Right kidney (tissue), 1 donor: ENCODE measurements around the gene AHSA1.

ENCODE experiments used
- DNase-seq: peaks from one replicate; pipeline ENCODE4 v3.0.0-alpha.2; 2016

AHSA1 gene

DNA sequence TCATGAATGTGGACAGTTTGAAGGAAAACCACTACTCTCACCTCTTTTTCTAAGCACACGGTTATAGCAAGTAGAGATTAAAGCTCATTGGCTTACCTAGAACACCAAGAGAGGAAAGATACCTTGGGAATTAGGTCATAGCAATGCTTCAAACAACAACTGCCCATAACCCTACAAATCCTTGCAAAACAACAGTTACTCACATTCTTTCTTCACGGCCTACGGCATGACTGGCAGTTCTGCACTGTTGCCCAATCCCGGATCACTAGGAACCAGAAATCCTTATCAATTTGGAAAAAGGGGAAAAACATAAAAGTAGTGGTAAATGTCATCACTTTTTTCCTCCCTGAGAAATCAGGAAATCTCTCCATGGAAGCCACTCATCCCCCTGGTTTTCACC is 50.4 kb downstream of the AHSA1 start:
- no peak for DNase-seq

DNA sequence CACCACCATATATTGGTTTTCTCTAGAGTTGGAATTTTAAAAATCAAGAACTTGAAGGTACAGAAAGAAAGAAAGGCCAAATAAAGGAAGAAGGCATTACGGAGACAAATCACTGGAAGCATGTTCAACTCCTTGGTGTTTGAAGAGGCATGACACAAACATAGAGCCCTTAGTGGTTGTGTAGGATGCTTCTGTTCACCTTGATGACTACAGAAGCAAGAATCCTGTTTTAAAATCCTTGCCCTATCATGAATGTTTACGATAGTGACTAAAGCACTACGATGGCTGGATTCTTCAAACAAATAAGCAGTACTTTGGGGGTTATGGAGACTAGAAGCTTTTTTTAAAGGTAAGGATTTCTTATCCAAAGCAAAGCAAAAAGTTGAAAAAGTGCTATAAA is 51.0 kb downstream of the AHSA1 start:
- no peak for DNase-seq

DNA sequence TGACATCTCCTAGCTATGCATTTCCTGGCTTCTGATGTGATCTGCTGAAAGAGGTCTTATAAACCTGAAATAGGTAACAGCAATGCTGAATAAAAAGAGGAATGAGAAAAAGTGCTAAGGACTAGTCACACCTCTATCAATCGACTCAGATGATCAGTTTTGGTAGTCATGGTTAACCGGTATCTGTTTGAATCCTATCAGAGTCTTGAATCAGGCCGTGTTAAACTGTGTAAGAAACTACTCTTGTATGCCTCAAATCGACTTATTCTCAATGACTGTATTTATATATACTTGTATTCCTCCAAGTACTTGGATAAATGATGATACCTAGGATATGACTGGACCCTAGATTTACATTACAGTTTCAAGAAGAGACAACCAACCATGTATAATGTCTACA is 51.5 kb downstream of the AHSA1 start:
- no peak for DNase-seq

DNA sequence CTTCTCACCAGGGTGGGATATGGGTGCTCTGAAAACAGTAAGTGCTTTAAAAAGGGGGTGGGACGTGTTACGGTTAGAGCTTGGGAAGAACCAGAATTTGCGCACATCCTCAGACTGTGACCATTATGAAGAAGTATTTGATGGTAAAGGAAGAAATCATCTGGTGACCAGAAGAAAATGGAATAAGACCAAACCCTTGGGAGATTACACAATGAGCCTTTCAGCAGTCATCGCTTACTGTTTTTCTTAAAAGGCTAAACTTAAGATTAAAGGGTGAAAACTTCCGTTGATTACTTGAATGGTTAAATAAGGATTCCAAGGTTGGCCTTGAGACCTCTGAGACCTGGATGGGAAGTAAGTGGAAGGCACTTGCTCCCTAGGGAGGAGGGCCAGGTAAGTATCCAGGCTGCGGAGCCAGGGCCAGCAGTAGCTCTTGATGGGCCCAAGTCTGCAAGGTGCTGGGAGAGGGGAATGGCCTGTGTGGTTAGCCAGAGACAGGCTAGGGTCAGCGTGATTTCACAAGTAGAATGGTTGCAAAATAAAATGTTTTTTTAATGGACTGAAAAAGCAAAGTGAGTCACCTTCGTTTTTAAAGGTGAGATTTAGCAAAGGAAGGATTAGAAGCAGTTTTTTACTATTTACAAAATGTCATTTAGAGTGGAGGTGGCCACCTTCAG is 53.7 kb downstream of the AHSA1 start:
- no peak for DNase-seq

DNA sequence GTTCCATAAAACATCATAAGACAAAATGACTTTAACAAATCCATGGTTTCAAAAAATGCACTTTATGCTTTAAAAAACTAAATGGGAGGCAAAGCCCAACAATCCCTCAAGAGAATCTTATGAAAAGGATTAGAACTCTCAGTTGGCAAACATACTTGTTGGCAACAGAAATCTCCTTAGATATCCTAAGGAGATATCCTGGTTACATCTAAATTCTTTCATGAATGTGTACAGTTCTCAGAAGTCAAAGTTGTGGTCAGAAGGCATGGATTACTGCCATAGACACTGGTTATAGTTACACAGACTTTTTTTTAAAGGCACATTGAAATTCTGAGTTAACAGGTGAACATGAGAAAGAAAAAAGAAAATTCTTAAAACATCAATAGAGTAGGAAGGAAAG is 58.2 kb downstream of the AHSA1 start:
- no peak for DNase-seq
